ENCODE data around the gene AUTS2.

The AUTS2 gene

GRCh38 chr7:70736715-70737460 is 1138.6 kb downstream of the AUTS2 start:
- no peak overlapping the region for H3K4me3 ChIP-seq (ENCODE audit: insufficient read depth, low read depth, low read length, poor library complexity, severe bottlenecking)
- H3K4me1 ChIP-seq (ENCODE audit: control insufficient read depth, insufficient read depth, low read length, poor library complexity, severe bottlenecking) = no peaks in the 10 kb centered on the region
- no peak for DNase-seq
- no peaks in the 10 kb centered on the region for H3K9me3 ChIP-seq (ENCODE audit: control insufficient read depth, low read length)
- no peak overlapping the region for H3K27ac ChIP-seq (ENCODE audit: insufficient read depth, low read length, poor library complexity, severe bottlenecking)
- no peaks in the 10 kb centered on the region for H3K27me3 ChIP-seq (replicated peaks; ENCODE audit: control insufficient read depth, insufficient read depth, low read length, poor library complexity, severe bottlenecking)
- no peaks in the 10 kb centered on the region for H3K36me3 ChIP-seq (ENCODE audit: control insufficient read depth, insufficient read depth, low read length)

DNA sequence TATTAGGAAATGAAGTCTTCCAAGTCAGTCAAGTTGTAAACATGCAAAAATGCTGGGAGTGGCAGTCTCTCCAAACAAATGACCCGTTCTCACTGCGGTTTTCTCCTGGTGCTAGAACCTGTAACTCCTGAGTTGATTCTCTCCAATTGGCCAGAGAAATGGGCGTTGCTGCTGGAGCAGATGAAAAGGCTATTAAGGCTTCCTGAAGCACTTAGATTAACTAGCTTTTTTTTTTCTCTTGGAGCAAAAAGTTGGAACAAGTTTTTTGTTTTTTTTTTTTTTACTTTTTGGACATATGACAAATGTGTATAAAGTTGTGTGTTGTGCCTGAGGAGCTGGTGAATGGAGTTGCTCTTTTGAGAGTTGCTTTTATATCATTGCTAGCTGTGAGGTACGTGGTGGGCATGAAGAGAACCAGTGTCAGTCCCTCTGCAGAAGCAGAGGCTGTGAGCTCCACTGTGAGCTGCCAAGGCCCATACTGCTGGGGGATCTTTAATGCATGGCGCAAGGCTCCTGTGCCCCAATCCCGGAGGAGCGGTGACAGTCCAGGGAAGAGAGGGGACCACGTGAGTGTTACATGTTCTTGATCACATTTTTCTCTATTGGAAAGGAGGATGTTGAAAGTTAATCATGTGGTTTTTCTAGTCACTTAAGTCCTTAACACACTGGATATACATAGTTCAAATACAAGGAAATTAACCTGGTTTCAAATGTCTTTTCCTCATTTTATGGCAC is 1140.0 kb downstream of the AUTS2 start:
- DNase-seq = no peak
- H3K27ac ChIP-seq (ENCODE audit: insufficient read depth, low read length, poor library complexity, severe bottlenecking) = no peak overlapping the region
- no peaks in the 10 kb centered on the region for H3K4me1 ChIP-seq (ENCODE audit: control insufficient read depth, insufficient read depth, low read length, poor library complexity, severe bottlenecking)
- no peaks in the 10 kb centered on the region for H3K27me3 ChIP-seq (replicated peaks; ENCODE audit: control insufficient read depth, insufficient read depth, low read length, poor library complexity, severe bottlenecking)
- H3K36me3 ChIP-seq (ENCODE audit: control insufficient read depth, insufficient read depth, low read length) = no peaks in the 10 kb centered on the region
- no peak overlapping the region for H3K4me3 ChIP-seq (ENCODE audit: insufficient read depth, low read depth, low read length, poor library complexity, severe bottlenecking)
- no peaks in the 10 kb centered on the region for H3K9me3 ChIP-seq (ENCODE audit: control insufficient read depth, low read length)

DNA sequence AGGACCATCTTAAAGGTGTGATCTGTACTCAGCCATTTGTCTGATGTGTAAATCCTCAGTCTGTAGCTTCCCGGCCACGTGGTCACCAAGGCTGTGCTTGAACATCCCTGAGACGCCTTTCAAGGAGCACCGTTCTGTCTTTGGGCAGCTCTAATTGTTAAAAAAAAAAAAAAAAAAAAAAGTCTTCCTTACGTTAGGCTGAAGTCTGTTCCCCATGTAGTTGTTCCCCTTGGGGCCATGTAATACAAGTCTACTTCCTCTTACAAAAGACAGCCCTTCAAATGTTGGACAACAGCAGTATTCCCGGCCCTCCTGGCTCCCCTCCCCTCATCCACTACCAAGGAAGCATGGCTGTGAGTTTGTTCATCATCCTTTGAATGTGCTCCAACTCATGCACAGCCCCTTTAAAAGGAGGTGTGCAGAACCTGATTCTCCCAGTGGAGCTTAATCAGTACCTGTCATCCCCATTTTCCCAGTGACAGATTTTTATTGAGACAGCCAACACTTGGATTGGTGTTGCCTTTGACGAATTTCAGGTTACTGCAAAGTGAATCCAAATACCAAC is 1141.5 kb downstream of the AUTS2 start:
- Histone ChIP-seq H3K27me3 (replicated peaks; ENCODE audit: control insufficient read depth, insufficient read depth, low read length, poor library complexity, severe bottlenecking) (no peaks in the 10 kb centered on the region), H3K27ac (ENCODE audit: insufficient read depth, low read length, poor library complexity, severe bottlenecking) (no peak overlapping the region), H3K9me3 (ENCODE audit: control insufficient read depth, low read length) (no peaks in the 10 kb centered on the region), H3K4me1 (ENCODE audit: control insufficient read depth, insufficient read depth, low read length, poor library complexity, severe bottlenecking) (no peaks in the 10 kb centered on the region), H3K36me3 (ENCODE audit: control insufficient read depth, insufficient read depth, low read length) (no peaks in the 10 kb centered on the region), H3K4me3 (ENCODE audit: insufficient read depth, low read depth, low read length, poor library complexity, severe bottlenecking) (no peak overlapping the region)
- no peak for DNase-seq

DNA sequence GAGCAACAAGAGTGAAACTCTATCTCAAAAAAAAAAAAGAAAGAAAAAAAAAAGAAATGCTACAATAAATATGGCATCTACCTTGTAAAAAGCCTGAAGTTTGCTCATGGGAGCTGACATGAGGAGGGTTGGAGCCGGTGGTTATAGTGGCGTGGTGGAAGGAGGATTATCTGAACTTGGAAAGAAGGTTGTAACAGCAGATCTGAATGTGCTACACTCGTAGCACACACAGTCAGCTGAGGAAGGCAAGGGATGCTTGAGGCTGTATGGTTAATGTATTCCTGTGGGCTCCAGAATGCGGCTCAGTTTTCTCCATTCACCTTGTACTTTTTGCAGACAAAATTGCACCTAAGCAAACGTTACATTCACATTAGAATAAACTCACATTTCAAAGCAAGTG is 1143.4 kb downstream of the AUTS2 start:
- Histone ChIP-seq H3K4me3 (ENCODE audit: insufficient read depth, low read depth, low read length, poor library complexity, severe bottlenecking) (no peak overlapping the region), H3K27me3 (replicated peaks; ENCODE audit: control insufficient read depth, insufficient read depth, low read length, poor library complexity, severe bottlenecking) (no peaks in the 10 kb centered on the region), H3K27ac (ENCODE audit: insufficient read depth, low read length, poor library complexity, severe bottlenecking) (no peak overlapping the region), H3K36me3 (ENCODE audit: control insufficient read depth, insufficient read depth, low read length) (no peaks in the 10 kb centered on the region), H3K9me3 (ENCODE audit: control insufficient read depth, low read length) (no peaks in the 10 kb centered on the region), H3K4me1 (ENCODE audit: control insufficient read depth, insufficient read depth, low read length, poor library complexity, severe bottlenecking) (no peaks in the 10 kb centered on the region)
- DNase-seq = no peak

- Histone ChIP-seq H3K27me3 (replicated peaks; ENCODE audit: control insufficient read depth, insufficient read depth, low read length, poor library complexity, severe bottlenecking) (no peaks in the 10 kb centered on the region), H3K36me3 (ENCODE audit: control insufficient read depth, insufficient read depth, low read length) (no peaks in the 10 kb centered on the region), H3K4me1 (ENCODE audit: control insufficient read depth, insufficient read depth, low read length, poor library complexity, severe bottlenecking) (no peaks in the 10 kb centered on the region), H3K9me3 (ENCODE audit: control insufficient read depth, low read length) (no peaks in the 10 kb centered on the region), H3K27ac (ENCODE audit: insufficient read depth, low read length, poor library complexity, severe bottlenecking) (no peak overlapping the region), H3K4me3 (ENCODE audit: insufficient read depth, low read depth, low read length, poor library complexity, severe bottlenecking) (no peak overlapping the region)
- DNase-seq = no peak
Observed at GRCh38 chr7:70743531-70744325, 1145.5 kb downstream of the AUTS2 start.

DNA sequence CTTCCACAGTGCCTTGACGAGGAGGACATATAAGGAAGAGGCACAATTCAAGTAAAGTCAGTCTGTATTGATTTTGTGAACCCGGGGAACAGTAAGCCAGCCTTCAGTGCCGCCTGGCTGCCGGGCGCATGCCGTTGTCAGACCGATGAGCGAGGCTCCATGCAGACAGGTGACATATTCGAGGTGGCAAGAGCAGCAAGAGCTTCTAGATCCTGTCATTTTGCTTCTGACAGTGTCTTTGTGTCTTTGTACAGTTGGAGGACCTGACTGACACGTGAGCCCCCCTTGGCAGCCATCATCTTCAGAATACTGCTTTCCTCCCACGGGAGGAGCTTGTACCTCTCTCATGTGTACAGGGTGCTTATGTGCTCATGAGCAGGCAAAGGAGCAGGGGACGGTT is 1146.2 kb downstream of the AUTS2 start:
- H3K27ac ChIP-seq (ENCODE audit: insufficient read depth, low read length, poor library complexity, severe bottlenecking) = no peak overlapping the region
- no peaks in the 10 kb centered on the region for H3K36me3 ChIP-seq (ENCODE audit: control insufficient read depth, insufficient read depth, low read length)
- DNase-seq = no peak
- no peaks in the 10 kb centered on the region for H3K9me3 ChIP-seq (ENCODE audit: control insufficient read depth, low read length)
- no peaks in the 10 kb centered on the region for H3K4me1 ChIP-seq (ENCODE audit: control insufficient read depth, insufficient read depth, low read length, poor library complexity, severe bottlenecking)
- H3K4me3 ChIP-seq (ENCODE audit: insufficient read depth, low read depth, low read length, poor library complexity, severe bottlenecking) = no peak overlapping the region
- no peaks in the 10 kb centered on the region for H3K27me3 ChIP-seq (replicated peaks; ENCODE audit: control insufficient read depth, insufficient read depth, low read length, poor library complexity, severe bottlenecking)

GRCh38 chr7:70749831-70750230 is 1151.6 kb downstream of the AUTS2 start:
- no peak for DNase-seq

DNA sequence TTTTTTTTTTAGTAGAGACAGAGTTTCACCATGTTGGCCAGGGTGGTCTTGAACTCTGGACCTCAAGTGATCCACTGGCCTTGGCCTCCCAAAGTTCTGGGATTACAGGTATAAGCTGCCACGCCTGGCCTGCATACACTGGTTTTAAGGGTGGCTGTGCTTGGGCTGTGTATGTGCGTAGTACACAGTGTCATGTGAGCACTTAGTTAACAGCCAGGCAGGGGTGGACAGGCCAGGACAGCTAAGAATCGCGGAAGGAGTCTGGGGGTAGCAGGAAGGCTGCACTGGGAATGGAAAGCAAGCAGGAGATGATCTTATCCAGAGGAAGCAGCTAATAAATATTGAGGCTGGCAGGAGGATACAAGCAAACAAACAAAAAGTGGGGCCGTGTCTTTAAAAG is 1153.6 kb downstream of the AUTS2 start:
- no peak overlapping the region for H3K27ac ChIP-seq (ENCODE audit: insufficient read depth, low read length, poor library complexity, severe bottlenecking)
- no peak for DNase-seq
- no peaks in the 10 kb centered on the region for H3K4me1 ChIP-seq (ENCODE audit: control insufficient read depth, insufficient read depth, low read length, poor library complexity, severe bottlenecking)
- H3K4me3 ChIP-seq (ENCODE audit: insufficient read depth, low read depth, low read length, poor library complexity, severe bottlenecking) = no peak overlapping the region
- H3K9me3 ChIP-seq (ENCODE audit: control insufficient read depth, low read length) = no peaks in the 10 kb centered on the region
- H3K27me3 ChIP-seq (replicated peaks; ENCODE audit: control insufficient read depth, insufficient read depth, low read length, poor library complexity, severe bottlenecking) = no peaks in the 10 kb centered on the region
- H3K36me3 ChIP-seq (ENCODE audit: control insufficient read depth, insufficient read depth, low read length) = no peaks in the 10 kb centered on the region

More at GRCh38 chr7:70749831-70750230, 1151.6 kb downstream of the AUTS2 start:
- H3K4me1 ChIP-seq (ENCODE audit: control insufficient read depth, insufficient read depth, low read length, poor library complexity, severe bottlenecking) = no peaks in the 10 kb centered on the region
- H3K4me3 ChIP-seq (ENCODE audit: insufficient read depth, low read depth, low read length, poor library complexity, severe bottlenecking) = no peak overlapping the region
- no peaks in the 10 kb centered on the region for H3K27me3 ChIP-seq (replicated peaks; ENCODE audit: control insufficient read depth, insufficient read depth, low read length, poor library complexity, severe bottlenecking)
- H3K36me3 ChIP-seq (ENCODE audit: control insufficient read depth, insufficient read depth, low read length) = no peaks in the 10 kb centered on the region
- no peaks in the 10 kb centered on the region for H3K9me3 ChIP-seq (ENCODE audit: control insufficient read depth, low read length)
- no peak overlapping the region for H3K27ac ChIP-seq (ENCODE audit: insufficient read depth, low read length, poor library complexity, severe bottlenecking)

GRCh38 chr7:70752794-70753241 is 1154.5 kb downstream of the AUTS2 start:
- Histone ChIP-seq H3K4me3 (ENCODE audit: insufficient read depth, low read depth, low read length, poor library complexity, severe bottlenecking) (no peak overlapping the region), H3K27ac (ENCODE audit: insufficient read depth, low read length, poor library complexity, severe bottlenecking) (no peak overlapping the region), H3K9me3 (ENCODE audit: control insufficient read depth, low read length) (no peaks in the 10 kb centered on the region), H3K4me1 (ENCODE audit: control insufficient read depth, insufficient read depth, low read length, poor library complexity, severe bottlenecking) (no peaks in the 10 kb centered on the region), H3K36me3 (ENCODE audit: control insufficient read depth, insufficient read depth, low read length) (no peaks in the 10 kb centered on the region), H3K27me3 (replicated peaks; ENCODE audit: control insufficient read depth, insufficient read depth, low read length, poor library complexity, severe bottlenecking) (no peaks in the 10 kb centered on the region)
- no peak for DNase-seq
